ENCODE data around the gene FKBP15.
"Not testable (repeated sequence)": the region's sequence is repeated elsewhere in the genome, so short reads cannot be mapped to it uniquely, and the experiment has no call there.

Gene FKBP15

GRCh38 chr9:113125386-113126035 lies 95.6 kb downstream of the FKBP15 start:
- H3K36me3 ChIP-seq (replicated peaks): no peaks in the 10 kb centered on the region
- no peak overlapping the region for H3K27ac ChIP-seq
- TF ChIP-seq CTCF (IDR thresholded peaks at IDR 0.05; ENCODE audit: low read depth, low read length, missing control alignments): no peak
- no peaks in the 10 kb centered on the region for H3K27me3 ChIP-seq (replicated peaks)
- no peak for DNase-seq
- in situ Hi-C loops (cut with HindIII; ENCODE audit: low pct_ligation_motif_present, low sequenced_read_pairs): no loop called here
- H3K4me3 ChIP-seq (ENCODE audit: low read depth, low read length): no peak overlapping the region

- H3K4me3 ChIP-seq (ENCODE audit: low read depth, low read length); H3K27me3 ChIP-seq (replicated peaks); H3K27ac ChIP-seq; DNase-seq; H3K36me3 ChIP-seq (replicated peaks); in situ Hi-C loops (cut with HindIII; ENCODE audit: low pct_ligation_motif_present, low sequenced_read_pairs): not testable (repeated sequence)
Observed at GRCh38 chr9:113118829-113119228, 102.2 kb downstream of the FKBP15 start.

All from brain microvascular endothelial cell (primary cell).